HG02870 (cell line): ENCODE results near the gene OR9A2.
"Not testable (repeated sequence)": the region's sequence is repeated elsewhere in the genome, so short reads cannot be mapped to it uniquely, and the experiment has no call there.

ENCODE experiments used
- ATAC-seq: cut with Tn5 transposase; IDR thresholded peaks from one replicate; pipeline ENCODE4 v1.9.1; 2021; ENCODE audit warnings: mild to moderate bottlenecking, moderate library complexity; ENCODE audit not compliant: unreplicated experiment

Gene OR9A2

DNA sequence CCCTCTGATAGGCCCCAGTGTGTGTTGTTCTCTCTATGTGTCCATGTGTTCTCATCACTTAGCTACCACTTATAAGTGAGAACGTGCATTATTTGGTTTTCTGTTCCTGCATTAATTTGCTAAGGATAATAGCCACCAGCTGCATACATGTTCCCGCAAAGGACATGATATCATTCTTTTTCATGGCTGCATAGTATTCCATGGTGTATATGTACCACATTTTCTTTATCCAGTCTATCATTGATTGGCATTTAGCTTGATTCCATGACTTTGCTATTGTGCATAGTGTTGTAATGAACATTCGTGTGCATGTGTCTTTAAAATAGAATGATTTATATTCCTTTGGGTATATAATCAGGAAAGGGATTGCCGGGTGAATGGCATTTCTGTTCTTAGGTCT lies 48.5 kb downstream of the OR9A2 start:
- ATAC-seq: not testable (repeated sequence)
